Central memory CD8-positive, alpha-beta T cell (primary cell): ENCODE measurements around the gene SRXN1.

ENCODE experiments used
- ATAC-seq: fragments of 150-1000 bp; cut with Tn5 transposase; replicated peaks from 2 replicates; pipeline ENCODE4 v1.10.0; 2022; ENCODE audit warnings: mild to moderate bottlenecking, moderate FRiP score, moderate number of reproducible peaks; ENCODE audit not compliant: poor library complexity, severe bottlenecking; ENCODE audit errors: extremely low read depth
- DNase-seq, 2 donors: peaks; one replicate each; pipeline ENCODE4 v3.0.0; 2021; ENCODE audit warnings: low spot score in 2 of 2
- H3K27ac Mint-ChIP-seq: one replicate; pipeline ENCODE4 v1.8.0; 2022; ENCODE audit warnings: low read depth, mild to moderate bottlenecking, moderate library complexity, mixed read lengths
- H3K27me3 Mint-ChIP-seq: one replicate; pipeline ENCODE4 v1.8.0; 2022; ENCODE audit warnings: mixed read lengths
- H3K36me3 Mint-ChIP-seq: one replicate; pipeline ENCODE4 v1.8.0; 2022; ENCODE audit warnings: mild to moderate bottlenecking, moderate library complexity, mixed read lengths; ENCODE audit not compliant: insufficient read depth
- H3K4me1 Mint-ChIP-seq: one replicate; pipeline ENCODE4 v1.8.0; 2022; ENCODE audit warnings: mixed read lengths
- H3K4me3 Mint-ChIP-seq: one replicate; pipeline ENCODE4 v1.8.0; 2022; ENCODE audit warnings: mild to moderate bottlenecking, moderate library complexity, mixed read lengths
- H3K9me3 Mint-ChIP-seq: one replicate; pipeline ENCODE4 v1.8.0; 2022; ENCODE audit warnings: mixed read lengths

The SRXN1 gene

GRCh38 chr20:598133-598850, 54.7 kb downstream of the SRXN1 start:
- H3K27ac Mint-ChIP-seq = no peak overlapping the region

GRCh38 chr20:597560-597959, 55.4 kb downstream of the SRXN1 start:
- H3K27me3 Mint-ChIP-seq = peaks cover 12% of the 10 kb centered on the region
- ATAC-seq (no peak), DNase-seq (no peak)
- H3K4me1 Mint-ChIP-seq = no peaks in the 10 kb centered on the region
- no peaks in the 10 kb centered on the region for H3K9me3 Mint-ChIP-seq
- H3K4me3 Mint-ChIP-seq = no peak overlapping the region
- H3K36me3 Mint-ChIP-seq = no peaks in the 10 kb centered on the region
- no peak overlapping the region for H3K27ac Mint-ChIP-seq

More at GRCh38 chr20:598133-598850, 54.7 kb downstream of the SRXN1 start:
- Mint-ChIP-seq H3K4me3 (no peak overlapping the region), H3K27me3 (peaks cover 9% of the 10 kb centered on the region), H3K4me1 (no peaks in the 10 kb centered on the region), H3K36me3 (no peaks in the 10 kb centered on the region), H3K9me3 (no peaks in the 10 kb centered on the region)
- DNase-seq (no peak), ATAC-seq (no peak)
